ENCODE data around the gene KRT35.

Gene KRT35

GRCh38 chr17:41428591-41429291 lies 52.2 kb downstream of the KRT35 start:
- FAIRE-seq: no peak
- DNase-seq (ENCODE audit: insufficient read length, low spot score): no peak

Data from HTR-8/SVneo (cell line).